ENCODE results near the gene ZEB2. TPM values are rescaled to one million over a fixed set of nuclear protein-coding genes. Genes with fewer than 3 reads are reported as not detected.
A peak's percentile ranks its signal among the peaks of the same experiment; 100 is the strongest.

Gene ZEB2
- total RNA-seq, 4 donors from 2014 or later = 35.9 to 177 (median 120) TPM

- H3K9me3 ChIP-seq = no peaks in the 10 kb centered on the region
- no peaks in the 10 kb centered on the region for H3K36me3 ChIP-seq
- no peak for TF ChIP-seq CTCF (IDR thresholded peaks at IDR 0.05)
- no peak for TF ChIP-seq POLR2A (IDR thresholded peaks at IDR 0.05)
- H3K27me3 ChIP-seq = no peaks in the 10 kb centered on the region
- DNase-seq = no peak
- no peak overlapping the region for H3K27ac ChIP-seq
- H3K4me1 ChIP-seq = no peaks in the 10 kb centered on the region
- no peak overlapping the region for H3K4me3 ChIP-seq
- intact Hi-C loops (cut with DNase I; ENCODE audit: low total_unique reads) = no loop called here
These were observed 142.0 kb downstream of the ZEB2 start for GRCh38 chr2:144377914-144378313.

- Histone ChIP-seq H3K36me3 (no peaks in the 10 kb centered on the region), H3K27ac (no peak overlapping the region), H3K27me3 (no peaks in the 10 kb centered on the region), H3K4me1 (no peaks in the 10 kb centered on the region), H3K4me3 (no peak overlapping the region), H3K9me3 (no peaks in the 10 kb centered on the region)
- TF ChIP-seq POLR2A (IDR thresholded peaks at IDR 0.05) (no peak), CTCF (IDR thresholded peaks at IDR 0.05) (no peak)
- intact Hi-C loops (cut with DNase I; ENCODE audit: low total_unique reads) = no loop called here
- DNase-seq = no peak
These were observed 143.0 kb downstream of the ZEB2 start for GRCh38 chr2:144376926-144377325.

- Histone ChIP-seq H3K27me3 (no peaks in the 10 kb centered on the region), H3K27ac (no peak overlapping the region), H3K9me3 (no peaks in the 10 kb centered on the region), H3K4me3 (no peak overlapping the region), H3K36me3 (no peaks in the 10 kb centered on the region), H3K4me1 (no peaks in the 10 kb centered on the region)
- TF ChIP-seq CTCF (IDR thresholded peaks at IDR 0.05) = no peak
- no peak for TF ChIP-seq POLR2A (IDR thresholded peaks at IDR 0.05)
- DNase-seq = no peak
- intact Hi-C loops (cut with DNase I; ENCODE audit: low total_unique reads) = no loop called here
These were observed 143.5 kb downstream of the ZEB2 start for GRCh38 chr2:144376460-144376859.

- TF ChIP-seq CTCF (IDR thresholded peaks at IDR 0.05) (no peak), POLR2A (IDR thresholded peaks at IDR 0.05) (no peak)
- Histone ChIP-seq H3K27me3 (no peaks in the 10 kb centered on the region), H3K4me1 (no peaks in the 10 kb centered on the region), H3K9me3 (no peaks in the 10 kb centered on the region), H3K27ac (no peak overlapping the region), H3K4me3 (no peak overlapping the region), H3K36me3 (no peaks in the 10 kb centered on the region)
- no peak for DNase-seq
- intact Hi-C loops (cut with DNase I; ENCODE audit: low total_unique reads) = no loop called here
These were observed 145.7 kb downstream of the ZEB2 start for GRCh38 chr2:144374163-144374661.

GRCh38 chr2:144372410-144373080 is 147.4 kb downstream of the ZEB2 start:
- peak overlapping the region in 1 of 2 donors; percentile 20 for H3K27ac ChIP-seq
- DNase-seq = peak in 1 of 2 donors; percentile 30
- H3K9me3 ChIP-seq = no peaks in the 10 kb centered on the region
- H3K4me1 ChIP-seq = no peaks in the 10 kb centered on the region
- intact Hi-C loops (cut with DNase I; ENCODE audit: low total_unique reads) = no loop called here
- no peaks in the 10 kb centered on the region for H3K27me3 ChIP-seq
- TF ChIP-seq POLR2A (IDR thresholded peaks at IDR 0.05) (no peak), CTCF (IDR thresholded peaks at IDR 0.05) (no peak)
- no peak overlapping the region for H3K4me3 ChIP-seq
- no peaks in the 10 kb centered on the region for H3K36me3 ChIP-seq

Data from uterus (tissue), 4 donors.